HCT116 (cell line): ENCODE data around the gene RBM44. TPM values are rescaled to one million over a fixed set of nuclear protein-coding genes. Genes with fewer than 3 reads are reported as not detected.

ENCODE experiments used
- ATAC-seq: fragments of 200-7000 bp; cut with Tn5 transposase; 2 replicates; pipeline ENCODE4 v1.9.1; 2020; ENCODE audit warnings: mild to moderate bottlenecking, moderate library complexity
- BruUV-seq: library from RNA; stranded (reverse); fragments of 400-500 nt; replicated peaks from 2 replicates; lab custom pipeline; 2021; lab: Mats Ljungman, UMichigan
- CTCF ChIA-PET: fragments of 300-600 bp; sonication (Branson Sonifier 250); formaldehyde crosslinking; loops from one replicate; lab custom pipeline; 2021; ENCODE audit warnings: antibody characterized with exemption; lab: Charles Lee
- POLR2A ChIA-PET: fragments of 300-600, 350-600 bp; sonication (Branson Sonifier 250); formaldehyde crosslinking; loops from one replicate; lab custom pipeline; 2021; ENCODE audit warnings: antibody characterized with exemption; lab: Charles Lee
- RAD21 ChIA-PET, 2 experiments: fragments of 300-600 bp; sonication (Branson Sonifier 250); formaldehyde crosslinking; loops; one replicate each; lab custom pipeline; 2023; ENCODE audit warnings: low total read pairs in 2 of 2; ENCODE audit not compliant: uncharacterized antibody in 2 of 2, unreplicated experiment in 2 of 2, low non-redundant PET in 1 of 2; lab: Charles Lee
- DNase-seq: peaks from one replicate; pipeline ENCODE4 v3.0.0-alpha.2; 2010; ENCODE audit warnings: low read depth, low spot score
- H2AFZ ChIP-seq: fragments of 200-600 bp; shearing (Covaris generic), sonication (generic); 2 replicates; pipeline ENCODE4 v1.6.1; 2017; ENCODE audit warnings: low read depth, mixed run types, mixed read lengths, antibody characterized with exemption, low read length; ENCODE audit not compliant: poor library complexity, severe bottlenecking
- H3K27ac ChIP-seq: 2 replicates; pipeline ENCODE4 v1.5.1; 2012; ENCODE audit warnings: low read depth, low read length
- H3K27me3 ChIP-seq: fragments of 200-600 bp; sonication (generic); 2 replicates; pipeline ENCODE4 v1.6.1; 2016; ENCODE audit warnings: mixed run types, low read length, mixed read lengths; ENCODE audit not compliant: insufficient read depth
- H3K36me3 ChIP-seq, 2 experiments: fragments of 200-500 bp in 1 of 2; fragments of 200-600 bp in 1 of 2; sonication (Bioruptor generic) in 1 of 2; sonication (generic) in 1 of 2; 2 replicates each; pipeline versions ENCODE4 v1.5.1 to v1.6.1; 2014 to 2016; ENCODE audit warnings: low read length in 2 of 2, inconsistent platforms in 1 of 2, mixed read lengths in 1 of 2, mixed run types in 1 of 2; ENCODE audit not compliant: insufficient read depth in 2 of 2, control insufficient read depth in 1 of 2
- H3K4me1 ChIP-seq, 2 experiments: fragments of 200-600 bp in 1 of 2; sonication (generic) in 1 of 2; 2 replicates each; pipeline versions ENCODE4 v1.5.1 to v1.6.1; 2012 to 2017; ENCODE audit warnings: low read length in 2 of 2, inconsistent platforms in 1 of 2, mild to moderate bottlenecking in 1 of 2, mixed read lengths in 1 of 2, mixed run types in 1 of 2, moderate library complexity in 1 of 2; ENCODE audit not compliant: insufficient read depth in 2 of 2, control insufficient read depth in 1 of 2
- H3K4me2 ChIP-seq: fragments of 200-600 bp; sonication (generic); 2 replicates; pipeline ENCODE4 v1.6.1; 2017; ENCODE audit warnings: mixed run types, low read length, mixed read lengths
- H3K4me3 ChIP-seq, 2 experiments: fragments of 200-600 bp in 1 of 2; sonication (generic) in 1 of 2; replicated peaks in 1 of 2; 2 replicates each; pipeline ENCODE4 v1.5.1; 2011 to 2016; ENCODE audit warnings: low read length in 2 of 2, control low read depth in 1 of 2, low read depth in 1 of 2, mild to moderate bottlenecking in 1 of 2, mixed read lengths in 1 of 2, mixed run types in 1 of 2
- H3K79me2 ChIP-seq: fragments of 200-600 bp; sonication (generic); 2 replicates; pipeline ENCODE4 v1.6.1; 2017; ENCODE audit warnings: mild to moderate bottlenecking, mixed run types, low read length, moderate library complexity, mixed read lengths; ENCODE audit not compliant: insufficient read depth
- H3K9ac ChIP-seq: fragments of 200-600 bp; sonication (generic); 2 replicates; pipeline ENCODE4 v1.6.1; 2016; ENCODE audit warnings: low read length, mixed read lengths
- H3K9me2 ChIP-seq: fragments of 200-600 bp; sonication (generic), shearing (Covaris generic); 2 replicates; pipeline ENCODE4 v1.6.1; 2017; ENCODE audit warnings: mixed run types, mild to moderate bottlenecking, moderate library complexity; ENCODE audit not compliant: insufficient read depth
- H3K9me3 ChIP-seq, 2 experiments: fragments of 200-500 bp in 1 of 2; fragments of 200-600 bp in 1 of 2; sonication (Bioruptor generic) in 1 of 2; sonication (generic) in 1 of 2; 2 replicates each; pipeline ENCODE4 v1.6.1; 2014 to 2017; ENCODE audit warnings: low read length in 2 of 2, mixed read lengths in 2 of 2, inconsistent platforms in 1 of 2, low read depth in 1 of 2, mild to moderate bottlenecking in 1 of 2, mixed run types in 1 of 2, moderate library complexity in 1 of 2; ENCODE audit not compliant: control insufficient read depth in 1 of 2, insufficient read depth in 1 of 2
- H4K20me1 ChIP-seq: fragments of 200-600 bp; sonication (generic), shearing (Covaris generic); 2 replicates; pipeline ENCODE4 v1.6.1; 2017; ENCODE audit warnings: mixed run types, mild to moderate bottlenecking, moderate library complexity; ENCODE audit not compliant: insufficient read depth
- CTCF ChIP-seq, 3 experiments: fragments of 200-600 bp in 1 of 3; sonication (generic) in 1 of 3; IDR thresholded peaks in 2 of 3; conservative IDR thresholded peaks in 1 of 3; 2 replicates each; pipeline ENCODE4 v1.5.1; 2012 to 2017; ENCODE audit warnings: low read depth in 2 of 3, low read length in 2 of 3, antibody characterized with exemption in 1 of 3, borderline replicate concordance in 1 of 3, control low read depth in 1 of 3, mild to moderate bottlenecking in 1 of 3, mixed read lengths in 1 of 3, mixed run types in 1 of 3, moderate library complexity in 1 of 3; ENCODE audit not compliant: insufficient read depth in 1 of 3
- EGR1 ChIP-seq: IDR thresholded peaks from 2 replicates; pipeline ENCODE4 v1.6.1; 2012; ENCODE audit warnings: low read depth
- ELF1 ChIP-seq: IDR thresholded peaks from 2 replicates; pipeline ENCODE4 v1.6.1; 2012; ENCODE audit warnings: low read depth, borderline replicate concordance
- EZH2phosphoT487 ChIP-seq: fragments of 200-600 bp; IDR thresholded peaks from 2 replicates; pipeline ENCODE4 v1.6.1; 2018; ENCODE audit warnings: antibody characterized with exemption, borderline replicate concordance
- MAX ChIP-seq: IDR thresholded peaks from 2 replicates; pipeline ENCODE4 v1.6.1; 2012
- POLR2A ChIP-seq: IDR thresholded peaks from 2 replicates; pipeline ENCODE4 v1.7.0; 2011; ENCODE audit warnings: borderline replicate concordance; ENCODE audit not compliant: insufficient read depth, insufficient read length; ENCODE audit errors: extremely low read depth
- RAD21 ChIP-seq: IDR thresholded peaks from 2 replicates; pipeline ENCODE4 v1.6.1; 2012; ENCODE audit warnings: low read depth, mild to moderate bottlenecking
- SP1 ChIP-seq: IDR thresholded peaks from 2 replicates; pipeline ENCODE4 v1.6.1; 2012; ENCODE audit warnings: low read depth
- intact Hi-C: fragments of 100-400 bp; cut with micrococcal nuclease; formaldehyde crosslinking; loops from 2 replicates; pipeline ENCODE4 v1.10.0; 2022
- total RNA-seq: library from RNA; stranded (reverse); gene quantifications from one replicate; pipeline ENCODE4 v1.2.1, GENCODE V29; 2021; ENCODE audit not compliant: unreplicated experiment

Gene RBM44
- total RNA-seq, 1 experiment from 2014 or later: 0.54 TPM

- TF ChIP-seq ELF1 (no peak), RAD21 (no peak), MAX (no peak), SP1 (no peak), POLR2A (no peak)
Measured at GRCh38 chr2:237801466-237801865, 2.9 kb downstream of the RBM44 start (continued).

- Histone ChIP-seq H4K20me1 (no peaks in the 10 kb centered on the region), H3K4me1 (no peaks in the 10 kb centered on the region), H3K4me2 (no peak overlapping the region), H2AFZ (no peak overlapping the region), H3K9ac (no peak overlapping the region), H3K36me3 (no peaks in the 10 kb centered on the region), H3K27me3 (0 out of 2 replicates have a peak, but pooled peaks cover 4% of the 10 kb centered on the region), H3K4me3 (no peak overlapping the region), H3K79me2 (no peaks in the 10 kb centered on the region), H3K9me3 (no peaks in the 10 kb centered on the region), H3K9me2 (no peaks in the 10 kb centered on the region), H3K27ac (no peak overlapping the region)
- no TSS peak for BruUV-seq
- ChIA-PET RAD21 (no interaction called here), CTCF (no interaction called here), POLR2A (no interaction called here)
- no peak for ATAC-seq
- TF ChIP-seq EZH2phosphoT487 (no peak), CTCF (IDR thresholded peaks at IDR 0.05 in 2 of 3, conservative IDR thresholded peaks at IDR 0.05 in 1 of 3; ENCODE audit: borderline replicate concordance in 1 of 3, insufficient read depth in 1 of 3, low read depth in 2 of 3, low read length in 2 of 3) (no peak), EGR1 (no peak), ELF1 (no peak)
- DNase-seq: no peak
- intact Hi-C loops: no loop called here
Measured at GRCh38 chr2:237806334-237806733, 7.8 kb downstream of the RBM44 start.
